GM12878 (cell line): ENCODE data around the gene SIK2. TPM values are rescaled to one million over a fixed set of nuclear protein-coding genes. Genes with fewer than 3 reads are reported as not detected.

ENCODE experiments used
- ATAC-seq: fragments of 200-7000 bp; cut with Tn5 transposase; 3 replicates; pipeline ENCODE4 v1.9.1; 2020; ENCODE audit warnings: mild to moderate bottlenecking, moderate library complexity
- BruUV-seq: library from RNA; stranded (reverse); fragments of 400-500 nt; replicated peaks from 2 replicates; lab custom pipeline; 2021; lab: Mats Ljungman, UMichigan
- CTCF ChIA-PET: fragments of 300-600 bp; sonication (Branson Sonifier 250); formaldehyde crosslinking; extraction: SDS; loops from one replicate; lab custom pipeline; 2021; ENCODE audit warnings: inconsistent platforms; lab: Yijun Ruan, JAX
- POLR2A ChIA-PET: fragments of 350-600 bp; formaldehyde crosslinking; extraction: SDS; loops from one replicate; lab custom pipeline; 2021; ENCODE audit warnings: inconsistent platforms; lab: Charles Lee
- RAD21 ChIA-PET: fragments of 300-600 bp; sonication (Branson Sonifier 250); formaldehyde crosslinking; loops from one replicate; lab custom pipeline; 2023; ENCODE audit warnings: antibody characterized with exemption; ENCODE audit not compliant: unreplicated experiment; lab: Charles Lee
- SMC1A ChIA-PET: fragments of 300-600 bp; sonication (Branson Sonifier 250); formaldehyde crosslinking; loops from one replicate; lab custom pipeline; 2023; ENCODE audit not compliant: unreplicated experiment, uncharacterized antibody; lab: Charles Lee
- DNase-seq: peaks from one replicate; pipeline ENCODE4 v3.0.0-alpha.2; 2011; ENCODE audit warnings: low read depth, low spot score
- FAIRE-seq: peaks from 3 replicates; lab custom pipeline; 2011; peaks lifted over from hg19 to GRCh38; lab: Jason Lieb, UNC
- H2AFZ ChIP-seq: 2 replicates; pipeline ENCODE4 v1.6.0; 2011; ENCODE audit warnings: low read depth, low read length, control low read depth; ENCODE audit not compliant: control insufficient read depth
- H3K27ac ChIP-seq: 2 replicates; pipeline ENCODE4 v1.5.1; 2011; ENCODE audit warnings: control low read depth; ENCODE audit not compliant: control insufficient read depth, insufficient read depth
- H3K27me3 ChIP-seq, 2 experiments: replicated peaks in 1 of 2; 2 replicates each; pipeline versions ENCODE4 v1.6.0 to v1.6.1; 2011; ENCODE audit warnings: low read length in 1 of 2; ENCODE audit not compliant: control insufficient read depth in 2 of 2, insufficient read depth in 2 of 2
- H3K36me3 ChIP-seq, 2 experiments: 2 replicates each; pipeline ENCODE4 v1.5.1; 2011; ENCODE audit warnings: low read length in 1 of 2; ENCODE audit not compliant: control insufficient read depth in 2 of 2, insufficient read depth in 2 of 2
- H3K4me1 ChIP-seq: 2 replicates; pipeline ENCODE4 v1.6.1; 2011; ENCODE audit warnings: mild to moderate bottlenecking, low read length, moderate library complexity, mixed read lengths; ENCODE audit not compliant: control insufficient read depth, insufficient read depth
- H3K4me2 ChIP-seq: 2 replicates; pipeline ENCODE4 v1.6.0; 2011; ENCODE audit warnings: control low read depth; ENCODE audit not compliant: control insufficient read depth, insufficient read depth
- H3K4me3 ChIP-seq: fragments of 200-600 bp; sonication (generic); 2 replicates; pipeline ENCODE4 v1.5.1; 2016
- H3K79me2 ChIP-seq: 2 replicates; pipeline ENCODE4 v1.6.0; 2011; ENCODE audit warnings: low read length; ENCODE audit not compliant: control insufficient read depth, insufficient read depth
- H3K9ac ChIP-seq: 2 replicates; pipeline ENCODE4 v1.8.0; 2011; ENCODE audit warnings: low read length, control low read depth, mixed read lengths; ENCODE audit not compliant: control insufficient read depth, insufficient read depth
- H3K9me3 ChIP-seq: replicated peaks from 3 replicates; pipeline ENCODE4 v1.5.1; 2011; ENCODE audit warnings: mild to moderate bottlenecking, low read length; ENCODE audit not compliant: control insufficient read depth, insufficient read depth
- H4K20me1 ChIP-seq: 2 replicates; pipeline ENCODE4 v1.6.0; 2011; ENCODE audit not compliant: control insufficient read depth, insufficient read depth
- HDGF ChIP-seq: fragments of 450-650 bp; IDR thresholded peaks from 2 replicates; pipeline ENCODE4 v1.6.1; 2016; ENCODE audit warnings: antibody characterized with exemption
- RAD21 ChIP-seq: IDR thresholded peaks from 2 replicates; pipeline ENCODE4 v1.6.1; 2011; ENCODE audit warnings: mild to moderate bottlenecking, low read depth, low read length, moderate library complexity; ENCODE audit not compliant: insufficient read depth
- STAT3 ChIP-seq: IDR thresholded peaks from 2 replicates; pipeline ENCODE4 v1.6.1; 2011; ENCODE audit warnings: low read depth, low read length, improper control_type of control experiment
- TBL1XR1 ChIP-seq: IDR thresholded peaks from 2 replicates; pipeline ENCODE4 v1.6.1; 2012; ENCODE audit warnings: low read depth, low read length, improper control_type of control experiment
- WGBS: methylation state at CpG from one replicate; pipeline ENCODE4 v1.1.6; 2016; ENCODE audit warnings: low lambda C conversion rate; ENCODE audit not compliant: insufficient replicate concordance, insufficient coverage; ENCODE audit errors: missing lambda C conversion rate; 5-methylcytosine and 5-hydroxymethylcytosine counted together
- in situ Hi-C: fragments of 300-500 bp; cut with MboI; formaldehyde crosslinking; loops from 9 replicates; pipeline ENCODE4 v1.14.3; 2018; ENCODE audit warnings: mixed read lengths
- intact Hi-C: fragments of 100-400 bp; cut with micrococcal nuclease; formaldehyde crosslinking; loops from one replicate; pipeline ENCODE4 v1.14.2; 2022; ENCODE audit not compliant: unreplicated experiment
- polyA plus RNA-seq, 11 experiments: library from polyadenylated mRNA; depleted of rRNA in 4 of 11; unstranded in 6 of 11; stranded (reverse) in 5 of 11; fragments of >200 nt; fragmentation: Nextera tagmentation in 4 of 11; fragmentation: Illumina TruSeq in 1 of 11; extraction: Ambion mirVana in 4 of 11; extraction: Trizol in 1 of 11; gene quantifications; 1 replicate in 1 of 11; 2 replicates in 10 of 11; pipeline versions ENCODE4 v1.2.1 to v1.2.3, GENCODE V29; 2011 to 2016; ENCODE audit warnings: inconsistent platforms in 2 of 11, missing spikeins in 2 of 11, low read depth in 1 of 11
- total RNA-seq, 4 experiments: library from RNA; depleted of rRNA in 3 of 4; stranded (reverse); fragments of >200 nt in 3 of 4; fragmentation: Illumina TruSeq in 1 of 4; extraction: Trizol in 1 of 4; gene quantifications; 2 replicates each; pipeline versions ENCODE4 v1.2.1 to v1.2.3, GENCODE V29; 2013 to 2021
- TF ChIP-seq, protein P1 (sequence below): fragments of 450-650 bp; IDR thresholded peaks from 2 replicates; pipeline ENCODE4 v1.6.1; 2014; ENCODE audit warnings: mild to moderate bottlenecking
- TF ChIP-seq, protein P2 (sequence below): fragments of 450-650 bp; IDR thresholded peaks from 2 replicates; pipeline ENCODE4 v1.6.1; 2018; ENCODE audit warnings: mild to moderate bottlenecking, low read depth, moderate library complexity; ENCODE audit not compliant: partially characterized antibody

SIK2 gene
- total and polyA plus RNA-seq, 10 of the 15 experiments (the other 5 are each of a cell fraction or from before 2014, with no cell fraction given), result 0.97 to 14.2 (median 4.5) TPM

DNA sequence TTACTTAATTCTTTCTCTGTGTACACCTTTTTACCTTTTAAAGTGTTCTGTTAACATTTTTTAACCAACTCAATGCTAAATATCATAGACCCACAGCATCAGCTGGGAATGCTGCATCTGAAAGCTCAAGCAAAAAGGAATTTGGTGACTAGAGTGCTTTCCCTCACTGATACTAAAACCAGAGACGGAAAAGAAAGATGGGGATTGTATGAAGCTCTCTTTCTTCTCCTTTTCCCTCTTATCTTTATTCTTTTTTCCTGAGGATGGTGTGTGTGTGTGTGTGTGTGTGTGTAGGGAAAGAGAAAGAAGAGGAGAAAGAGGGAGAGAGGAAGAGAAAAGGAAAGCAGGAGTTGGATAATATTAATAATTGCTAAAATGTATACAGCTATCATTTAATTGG is 4.1 kb upstream of the SIK2 start:
- no peak overlapping the region for H3K9ac ChIP-seq
- 42% methylated on average over 1 of the region's 1 CpG for WGBS

More for the DNA sequence above, 4.1 kb upstream of the SIK2 start:
- H3K36me3 ChIP-seq, result no peaks in the 10 kb centered on the region
- no peak for TF ChIP-seq RAD21
- no peak for TF ChIP-seq HDGF
- TF ChIP-seq TBL1XR1, result no peak
- TF ChIP-seq, protein P1, sequence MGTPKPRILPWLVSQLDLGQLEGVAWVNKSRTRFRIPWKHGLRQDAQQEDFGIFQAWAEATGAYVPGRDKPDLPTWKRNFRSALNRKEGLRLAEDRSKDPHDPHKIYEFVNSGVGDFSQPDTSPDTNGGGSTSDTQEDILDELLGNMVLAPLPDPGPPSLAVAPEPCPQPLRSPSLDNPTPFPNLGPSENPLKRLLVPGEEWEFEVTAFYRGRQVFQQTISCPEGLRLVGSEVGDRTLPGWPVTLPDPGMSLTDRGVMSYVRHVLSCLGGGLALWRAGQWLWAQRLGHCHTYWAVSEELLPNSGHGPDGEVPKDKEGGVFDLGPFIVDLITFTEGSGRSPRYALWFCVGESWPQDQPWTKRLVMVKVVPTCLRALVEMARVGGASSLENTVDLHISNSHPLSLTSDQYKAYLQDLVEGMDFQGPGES, result no peak
- TF ChIP-seq, protein P2, sequence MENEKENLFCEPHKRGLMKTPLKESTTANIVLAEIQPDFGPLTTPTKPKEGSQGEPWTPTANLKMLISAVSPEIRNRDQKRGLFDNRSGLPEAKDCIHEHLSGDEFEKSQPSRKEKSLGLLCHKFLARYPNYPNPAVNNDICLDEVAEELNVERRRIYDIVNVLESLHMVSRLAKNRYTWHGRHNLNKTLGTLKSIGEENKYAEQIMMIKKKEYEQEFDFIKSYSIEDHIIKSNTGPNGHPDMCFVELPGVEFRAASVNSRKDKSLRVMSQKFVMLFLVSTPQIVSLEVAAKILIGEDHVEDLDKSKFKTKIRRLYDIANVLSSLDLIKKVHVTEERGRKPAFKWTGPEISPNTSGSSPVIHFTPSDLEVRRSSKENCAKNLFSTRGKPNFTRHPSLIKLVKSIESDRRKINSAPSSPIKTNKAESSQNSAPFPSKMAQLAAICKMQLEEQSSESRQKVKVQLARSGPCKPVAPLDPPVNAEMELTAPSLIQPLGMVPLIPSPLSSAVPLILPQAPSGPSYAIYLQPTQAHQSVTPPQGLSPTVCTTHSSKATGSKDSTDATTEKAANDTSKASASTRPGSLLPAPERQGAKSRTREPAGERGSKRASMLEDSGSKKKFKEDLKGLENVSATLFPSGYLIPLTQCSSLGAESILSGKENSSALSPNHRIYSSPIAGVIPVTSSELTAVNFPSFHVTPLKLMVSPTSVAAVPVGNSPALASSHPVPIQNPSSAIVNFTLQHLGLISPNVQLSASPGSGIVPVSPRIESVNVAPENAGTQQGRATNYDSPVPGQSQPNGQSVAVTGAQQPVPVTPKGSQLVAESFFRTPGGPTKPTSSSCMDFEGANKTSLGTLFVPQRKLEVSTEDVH, result no peak
- TF ChIP-seq STAT3, result no peak
- ChIA-PET SMC1A (interaction anchor here (0.6 to 2.5 kb wide), 10 partner anchors 9 to 244 kb away, joined by 3 to 30 read pairs (median 3); no protein-coding TSS in a partner anchor), RAD21 (interaction anchor here (0.6 to 2.8 kb wide), 5 partner anchors 12 to 273 kb away, joined by 3 to 22 read pairs (median 3); no protein-coding TSS in a partner anchor), CTCF (interaction anchor here (0.7 to 3.5 kb wide), 9 partner anchors 11 to 252 kb away, joined by 3 to 26 read pairs (median 5); partner anchors contain the start of gene PPP2R1B), POLR2A (interaction anchor here (0.6 to 1.4 kb wide), 2 partner anchors 11 to 247 kb away, joined by 3 to 5 read pairs; no protein-coding TSS in a partner anchor)
- no peak for ATAC-seq
- no peak overlapping the region for H3K4me2 ChIP-seq
- intact Hi-C loops (no loop called here), in situ Hi-C loops (no loop called here)
- peaks cover 7% of the 10 kb centered on the region for H3K4me1 ChIP-seq
- no peaks in the 10 kb centered on the region for H3K9me3 ChIP-seq
- DNase-seq, result no peak
- H3K4me3 ChIP-seq, result no peak overlapping the region
- H3K27ac ChIP-seq, result no peak overlapping the region
- FAIRE-seq, result no peak
- no TSS peak for BruUV-seq
- no peaks in the 10 kb centered on the region for H4K20me1 ChIP-seq
- no peaks in the 10 kb centered on the region for H3K27me3 ChIP-seq
- H3K79me2 ChIP-seq, result peaks cover 8% of the 10 kb centered on the region
- H2AFZ ChIP-seq, result no peak overlapping the region
